ENCODE data around the gene CTSZ.
"Not testable (repeated sequence)": the region's sequence is repeated elsewhere in the genome, so short reads cannot be mapped to it uniquely, and the experiment has no call there.

The CTSZ gene

GRCh38 chr20:59014680-59015389, 7.8 kb upstream of the CTSZ start:
- DNase-seq (ENCODE audit: low read depth) = no peak
- TF ChIP-seq MAX (IDR thresholded peaks at IDR 0.05; ENCODE audit: low read depth, low read length) (no peak), POLR2A (IDR thresholded peaks at IDR 0.05; ENCODE audit: extremely low read depth, insufficient read length) (no peak), CTCF (IDR thresholded peaks at IDR 0.05; ENCODE audit: low read depth, low read length) (no peak), MYC (IDR thresholded peaks at IDR 0.05; ENCODE audit: low read depth, low read length) (no peak)
- no peak overlapping the region for H3K4me3 ChIP-seq (ENCODE audit: low read depth, low read length)

GRCh38 chr20:59013959-59014608, 7.0 kb upstream of the CTSZ start:
- H3K4me3 ChIP-seq (ENCODE audit: low read depth, low read length) = no peak overlapping the region
- DNase-seq (ENCODE audit: low read depth) = no peak
- no peak for TF ChIP-seq MYC (IDR thresholded peaks at IDR 0.05; ENCODE audit: low read depth, low read length)
- TF ChIP-seq POLR2A (IDR thresholded peaks at IDR 0.05; ENCODE audit: extremely low read depth, insufficient read length) = no peak
- no peak for TF ChIP-seq CTCF (IDR thresholded peaks at IDR 0.05; ENCODE audit: low read depth, low read length)
- no peak for TF ChIP-seq MAX (IDR thresholded peaks at IDR 0.05; ENCODE audit: low read depth, low read length)

- TF ChIP-seq POLR2A (IDR thresholded peaks at IDR 0.05; ENCODE audit: extremely low read depth, insufficient read length) = no peak
- no peak for TF ChIP-seq CTCF (IDR thresholded peaks at IDR 0.05; ENCODE audit: low read depth, low read length)
- no peak overlapping the region for H3K4me3 ChIP-seq (ENCODE audit: low read depth, low read length)
- DNase-seq (ENCODE audit: low read depth) = no peak
Observed at GRCh38 chr20:59013031-59013951, 6.2 kb upstream of the CTSZ start.

- H3K4me3 ChIP-seq (ENCODE audit: low read depth, low read length); DNase-seq (ENCODE audit: low read depth): not testable (repeated sequence)
Observed at GRCh38 chr20:59011874-59012157, 4.8 kb upstream of the CTSZ start.

GRCh38 chr20:59010995-59011873, 4.2 kb upstream of the CTSZ start:
- TF ChIP-seq MAX (IDR thresholded peaks at IDR 0.05; ENCODE audit: low read depth, low read length) = no peak
- TF ChIP-seq POLR2A (IDR thresholded peaks at IDR 0.05; ENCODE audit: extremely low read depth, insufficient read length) = no peak
- TF ChIP-seq MYC (IDR thresholded peaks at IDR 0.05; ENCODE audit: low read depth, low read length) = no peak
- no peak for TF ChIP-seq CTCF (IDR thresholded peaks at IDR 0.05; ENCODE audit: low read depth, low read length)
- H3K4me3 ChIP-seq (ENCODE audit: low read depth, low read length) = no peak overlapping the region
- DNase-seq (ENCODE audit: low read depth) = no peak

All from NB4 (cell line).